ENCODE measurements around the gene PEX13. TPM values are rescaled to one million over a fixed set of nuclear protein-coding genes. Genes with fewer than 3 reads are reported as not detected.

The PEX13 gene
- total and polyA plus RNA-seq, 2 donors (not counting 3 experiments of a cell fraction or from before 2014, with no cell fraction given) = 18.0 to 21.0 TPM

DNA sequence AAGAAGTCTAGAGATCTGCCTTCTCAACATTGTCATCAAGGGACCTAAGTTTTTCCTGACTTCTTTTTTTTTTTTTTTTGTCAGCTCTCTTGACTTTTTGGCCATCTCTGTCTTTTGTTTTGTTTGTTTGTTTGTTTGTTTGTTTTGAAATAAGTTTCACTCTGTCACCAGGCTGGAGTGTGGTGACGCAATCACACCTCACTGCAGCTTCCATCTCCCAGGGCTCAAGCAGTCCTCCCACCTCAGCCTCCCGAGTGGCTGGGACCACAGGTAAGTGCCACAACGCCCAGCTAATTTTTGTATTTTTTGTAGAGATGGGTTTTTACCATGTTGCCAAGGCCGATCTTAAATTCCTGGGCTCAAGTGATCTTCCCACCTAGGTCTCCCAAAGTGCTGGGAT lies 6.2 kb downstream of the PEX13 start:
- Histone ChIP-seq H3K9me3 (replicated peaks; ENCODE audit: control insufficient read depth, insufficient read depth, low read length) (no peaks in the 10 kb centered on the region), H3K79me2 (ENCODE audit: control insufficient read depth, insufficient read depth, low read length) (peaks cover 48% of the 10 kb centered on the region), H3K9ac (replicated peaks; ENCODE audit: extremely low read depth, insufficient read depth, low read length) (no peak overlapping the region), H3K36me3 (ENCODE audit: control insufficient read depth in 2 of 2, extremely low read depth in 1 of 2, insufficient read depth in 2 of 2, low read length in 2 of 2) (peaks cover 4% of the 10 kb centered on the region in 2 experiments), H3K9me1 (replicated peaks; ENCODE audit: control insufficient read depth, extremely low read depth, insufficient read depth, low read length) (no peaks in the 10 kb centered on the region), H3K27me3 (ENCODE audit: control insufficient read depth in 2 of 2, insufficient read depth in 2 of 2, low read length in 2 of 2) (no peaks in the 10 kb centered on the region), H3K27ac (ENCODE audit: insufficient read depth, low read depth, low read length) (no peak overlapping the region), H3K4me1 (ENCODE audit: control insufficient read depth, extremely low read depth, insufficient read depth, low read length) (peaks cover 6% of the 10 kb centered on the region), H4K20me1 (replicated peaks; ENCODE audit: control insufficient read depth, extremely low read depth, insufficient read depth, low read length) (no peaks in the 10 kb centered on the region), H3K4me2 (ENCODE audit: insufficient read depth, low read length) (no peak overlapping the region), H2AFZ (ENCODE audit: low read depth, low read length) (no peak overlapping the region), H3K4me3 (replicated peaks in 1 of 3; ENCODE audit: insufficient read depth in 1 of 3, low read depth in 1 of 3, low read length in 3 of 3) (no peak overlapping the region)
- dilution Hi-C loops (cut with MboI; ENCODE audit: extremely low pct_ligation_motif_present, low sequenced_read_pairs) (no loop called here), intact Hi-C loops (cut with micrococcal nuclease) (no loop called here)
- no TSS peak for BruUV-seq (replicated peaks)
- ChIA-PET POLR2A (no interaction called here), CTCF (no interaction called here)
- no peak for DNase-seq (ENCODE audit: low read depth, low spot score)
- FAIRE-seq = no peak
- TF ChIP-seq JUN (IDR thresholded peaks at IDR 0.05; ENCODE audit: borderline replicate concordance, insufficient read depth, insufficient read length, low read depth) = no peak
- no peak for TF ChIP-seq POLR2A (IDR thresholded peaks at IDR 0.05; ENCODE audit: low read depth, low read length)
- TF ChIP-seq, protein P1, sequence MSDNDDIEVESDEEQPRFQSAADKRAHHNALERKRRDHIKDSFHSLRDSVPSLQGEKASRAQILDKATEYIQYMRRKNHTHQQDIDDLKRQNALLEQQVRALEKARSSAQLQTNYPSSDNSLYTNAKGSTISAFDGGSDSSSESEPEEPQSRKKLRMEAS (IDR thresholded peaks at IDR 0.05; ENCODE audit: insufficient read depth, insufficient read length) = no peak

DNA sequence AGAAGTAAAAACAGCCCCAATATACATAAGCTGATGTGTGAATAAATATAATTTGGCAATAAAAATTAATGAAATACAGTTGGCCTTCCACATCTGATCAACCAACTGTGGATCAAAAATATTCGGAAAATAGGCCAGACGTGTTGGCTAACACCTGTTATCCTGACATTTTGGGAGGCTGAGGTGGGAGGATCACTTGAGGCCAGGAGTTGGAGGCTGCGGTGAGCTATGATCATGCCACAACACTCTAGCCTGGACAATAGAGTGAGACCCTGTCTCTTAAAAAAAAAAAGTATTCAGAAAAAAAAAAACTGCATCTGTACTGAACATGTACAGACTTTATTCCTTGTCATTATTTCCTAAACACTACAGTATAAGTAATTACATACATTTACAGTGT lies 12.0 kb downstream of the PEX13 start:
- Histone ChIP-seq H3K79me2 (ENCODE audit: control insufficient read depth, insufficient read depth, low read length) (peaks cover 8% of the 10 kb centered on the region), H2AFZ (ENCODE audit: low read depth, low read length) (no peak overlapping the region), H4K20me1 (replicated peaks; ENCODE audit: control insufficient read depth, extremely low read depth, insufficient read depth, low read length) (no peaks in the 10 kb centered on the region), H3K27ac (ENCODE audit: insufficient read depth, low read depth, low read length) (no peak overlapping the region), H3K4me3 (replicated peaks in 1 of 3; ENCODE audit: insufficient read depth in 1 of 3, low read depth in 1 of 3, low read length in 3 of 3) (no peak overlapping the region), H3K9me1 (replicated peaks; ENCODE audit: control insufficient read depth, extremely low read depth, insufficient read depth, low read length) (no peaks in the 10 kb centered on the region), H3K36me3 (ENCODE audit: control insufficient read depth in 2 of 2, extremely low read depth in 1 of 2, insufficient read depth in 2 of 2, low read length in 2 of 2) (peaks cover 5 to 12% of the 10 kb centered on the region in 2 experiments), H3K4me1 (ENCODE audit: control insufficient read depth, extremely low read depth, insufficient read depth, low read length) (no peaks in the 10 kb centered on the region), H3K9ac (replicated peaks; ENCODE audit: extremely low read depth, insufficient read depth, low read length) (no peak overlapping the region), H3K9me3 (replicated peaks; ENCODE audit: control insufficient read depth, insufficient read depth, low read length) (no peaks in the 10 kb centered on the region), H3K27me3 (ENCODE audit: control insufficient read depth in 2 of 2, insufficient read depth in 2 of 2, low read length in 2 of 2) (no peaks in the 10 kb centered on the region), H3K4me2 (ENCODE audit: insufficient read depth, low read length) (no peak overlapping the region)
- DNase-seq (ENCODE audit: low read depth, low spot score) (no peak), FAIRE-seq (no peak)
- ChIA-PET POLR2A (no interaction called here), CTCF (no interaction called here)
- dilution Hi-C loops (cut with MboI; ENCODE audit: extremely low pct_ligation_motif_present, low sequenced_read_pairs) = no loop called here
- no peak for TF ChIP-seq GATA2 (IDR thresholded peaks at IDR 0.05; ENCODE audit: insufficient read depth, insufficient read length, low read depth, low read length)
- TF ChIP-seq JUN (IDR thresholded peaks at IDR 0.05; ENCODE audit: borderline replicate concordance, insufficient read depth, insufficient read length, low read depth) = no peak
- TF ChIP-seq, protein P2, sequence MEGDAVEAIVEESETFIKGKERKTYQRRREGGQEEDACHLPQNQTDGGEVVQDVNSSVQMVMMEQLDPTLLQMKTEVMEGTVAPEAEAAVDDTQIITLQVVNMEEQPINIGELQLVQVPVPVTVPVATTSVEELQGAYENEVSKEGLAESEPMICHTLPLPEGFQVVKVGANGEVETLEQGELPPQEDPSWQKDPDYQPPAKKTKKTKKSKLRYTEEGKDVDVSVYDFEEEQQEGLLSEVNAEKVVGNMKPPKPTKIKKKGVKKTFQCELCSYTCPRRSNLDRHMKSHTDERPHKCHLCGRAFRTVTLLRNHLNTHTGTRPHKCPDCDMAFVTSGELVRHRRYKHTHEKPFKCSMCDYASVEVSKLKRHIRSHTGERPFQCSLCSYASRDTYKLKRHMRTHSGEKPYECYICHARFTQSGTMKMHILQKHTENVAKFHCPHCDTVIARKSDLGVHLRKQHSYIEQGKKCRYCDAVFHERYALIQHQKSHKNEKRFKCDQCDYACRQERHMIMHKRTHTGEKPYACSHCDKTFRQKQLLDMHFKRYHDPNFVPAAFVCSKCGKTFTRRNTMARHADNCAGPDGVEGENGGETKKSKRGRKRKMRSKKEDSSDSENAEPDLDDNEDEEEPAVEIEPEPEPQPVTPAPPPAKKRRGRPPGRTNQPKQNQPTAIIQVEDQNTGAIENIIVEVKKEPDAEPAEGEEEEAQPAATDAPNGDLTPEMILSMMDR (IDR thresholded peaks at IDR 0.05; ENCODE audit: extremely low read depth in 1 of 2, insufficient read depth in 1 of 2, low read depth in 1 of 2, low read length in 2 of 2) = no peak
- no peak for TF ChIP-seq FOS (IDR thresholded peaks at IDR 0.05; ENCODE audit: borderline replicate concordance, insufficient read depth, low read length)
- no peak for TF ChIP-seq POLR2A (IDR thresholded peaks at IDR 0.05; ENCODE audit: low read depth, low read length)
- TF ChIP-seq EZH2 (IDR thresholded peaks at IDR 0.05; ENCODE audit: borderline replicate concordance, low read depth, low read length, severe bottlenecking) = no peak
- TF ChIP-seq MYC (IDR thresholded peaks at IDR 0.05; ENCODE audit: low read depth, low read length) = no peak
- TF ChIP-seq, protein P1 (IDR thresholded peaks at IDR 0.05; ENCODE audit: insufficient read depth, insufficient read length) = no peak
- TF ChIP-seq POLR2AphosphoS5 (IDR thresholded peaks at IDR 0.05; ENCODE audit: insufficient read depth, low read depth, low read length) = no peak
- no TSS peak for BruUV-seq (replicated peaks)
- intact Hi-C loops (cut with micrococcal nuclease) = no loop called here
